HepG2 (cell line): Measurements from ENCODE around the gene ZNF780B. TPM values are rescaled to one million over a fixed set of nuclear protein-coding genes. Genes with fewer than 3 reads are reported as not detected.

Source experiments
- ATAC-seq: fragments of 200-7000 bp; cut with Tn5 transposase; 3 replicates; pipeline ENCODE4 v1.9.1; 2020; ENCODE audit warnings: mild to moderate bottlenecking, moderate library complexity
- BruUV-seq: library from RNA; stranded (reverse); fragments of 400-500 nt; replicated peaks from 2 replicates; lab custom pipeline; 2021; lab: Mats Ljungman, UMichigan
- CTCF ChIA-PET: fragments of 300-600 bp; formaldehyde crosslinking; extraction: SDS; loops from one replicate; lab custom pipeline; 2021; ENCODE audit warnings: low total read pairs, inconsistent platforms, low intra/inter-chr PET ratio; lab: Yijun Ruan, JAX
- POLR2A ChIA-PET: fragments of 350-600 bp; sonication (Branson Sonifier 250); formaldehyde crosslinking; loops from one replicate; lab custom pipeline; 2020; ENCODE audit warnings: antibody characterized with exemption, inconsistent platforms; lab: Yijun Ruan, JAX
- DNase-seq: peaks from one replicate; pipeline ENCODE4 v3.0.0-alpha.2; 2015; ENCODE audit warnings: low spot score
- FAIRE-seq: peaks from 3 replicates; lab custom pipeline; 2011; peaks lifted over from hg19 to GRCh38; lab: Jason Lieb, UNC
- H2AFZ ChIP-seq: one replicate; pipeline ENCODE4 v1.6.1; 2011; ENCODE audit warnings: low read length, inconsistent platforms
- H3K27ac ChIP-seq: fragments of 300-600 bp; 3 replicates; pipeline ENCODE4 v1.8.0; 2011; ENCODE audit warnings: mixed run types, mild to moderate bottlenecking, mixed read lengths, low read length, inconsistent platforms; ENCODE audit not compliant: insufficient read depth; ENCODE audit errors: extremely low read length
- H3K27me3 ChIP-seq, 2 experiments: fragments of 200-600 bp in 1 of 2; 2 replicates in 1 of 2; 3 replicates in 1 of 2; pipeline versions ENCODE4 v1.6.0 to v1.8.0; 2011; ENCODE audit warnings: low read length in 2 of 2, mild to moderate bottlenecking in 2 of 2, moderate library complexity in 2 of 2, inconsistent platforms in 1 of 2; ENCODE audit not compliant: insufficient read depth in 2 of 2, control insufficient read depth in 1 of 2
- H3K36me3 ChIP-seq, 2 experiments: fragments of 200-600 bp in 1 of 2; replicated peaks in 1 of 2; 2 replicates in 1 of 2; 3 replicates in 1 of 2; pipeline versions ENCODE4 v1.5.1 to v1.8.0; 2011; ENCODE audit warnings: low read length in 2 of 2, inconsistent platforms in 1 of 2; ENCODE audit not compliant: insufficient read depth in 2 of 2, control insufficient read depth in 1 of 2
- H3K4me1 ChIP-seq: 2 replicates; pipeline ENCODE4 v1.5.1; 2012; ENCODE audit warnings: low read length, inconsistent platforms; ENCODE audit not compliant: insufficient read depth
- H3K4me2 ChIP-seq: 2 replicates; pipeline ENCODE4 v1.6.0; 2011; ENCODE audit warnings: low read depth, low read length, inconsistent platforms
- H3K4me3 ChIP-seq, 3 experiments: fragments of 200-600 bp in 1 of 3; sonication (generic), shearing (Covaris generic) in 1 of 3; replicated peaks in 1 of 3; 2 replicates each; pipeline ENCODE4 v1.5.1; 2011 to 2016; ENCODE audit warnings: low read length in 3 of 3, inconsistent platforms in 2 of 3, low read depth in 2 of 3, mild to moderate bottlenecking in 2 of 3, control low read depth in 1 of 3, mixed read lengths in 1 of 3; ENCODE audit not compliant: insufficient read depth in 1 of 3
- H3K79me2 ChIP-seq: one replicate; pipeline ENCODE4 v1.6.1; 2011; ENCODE audit warnings: low read length, inconsistent platforms; ENCODE audit not compliant: insufficient read depth
- H3K9ac ChIP-seq: 2 replicates; pipeline ENCODE4 v1.6.0; 2011; ENCODE audit warnings: mild to moderate bottlenecking, low read depth, low read length, inconsistent platforms; ENCODE audit not compliant: insufficient read depth
- H3K9me3 ChIP-seq: 2 replicates; pipeline ENCODE4 v1.5.1; 2012; ENCODE audit warnings: mild to moderate bottlenecking, low read length
- H4K20me1 ChIP-seq: 2 replicates; pipeline ENCODE4 v1.6.0; 2011; ENCODE audit warnings: inconsistent platforms, mild to moderate bottlenecking, low read length, moderate library complexity; ENCODE audit not compliant: insufficient read depth
- ATRX ChIP-seq: sonication (generic); formaldehyde crosslinking; IDR thresholded peaks from 2 replicates; pipeline ENCODE4 v1.4.0; 2020; ENCODE audit warnings: missing genetic modification reagents, borderline replicate concordance
- GABPA ChIP-seq, 2 experiments: IDR thresholded peaks; 2 replicates each; pipeline ENCODE4 v1.6.1; 2011 to 2016; ENCODE audit warnings: low read depth in 2 of 2, low read length in 1 of 2, missing biosample characterization in 1 of 2, missing genetic modification characterization in 1 of 2
- HNRNPL ChIP-seq: fragments of 200-400 bp; formaldehyde crosslinking; IDR thresholded peaks from 2 replicates; pipeline ENCODE4 v1.6.1; 2017; ENCODE audit warnings: mild to moderate bottlenecking, low read depth, low read length
- KDM5B ChIP-seq: sonication (generic); formaldehyde crosslinking; IDR thresholded peaks from 2 replicates; pipeline ENCODE4 v1.4.0; 2020; ENCODE audit warnings: missing genetic modification reagents, mild to moderate bottlenecking, borderline replicate concordance
- MAFF ChIP-seq: IDR thresholded peaks from 2 replicates; pipeline ENCODE4 v1.6.1; 2011; ENCODE audit warnings: low read depth, low read length, improper control_type of control experiment
- MAFK ChIP-seq, 2 experiments: IDR thresholded peaks in 1 of 2; conservative IDR thresholded peaks in 1 of 2; 2 replicates each; pipeline ENCODE4 v1.6.1; 2011; ENCODE audit warnings: improper control_type of control experiment in 2 of 2, low read length in 2 of 2
- RFX3 ChIP-seq: IDR thresholded peaks from 2 replicates; pipeline ENCODE4 v1.6.1; 2016; ENCODE audit warnings: missing biosample characterization, missing genetic modification reagents
- TGIF2 ChIP-seq: IDR thresholded peaks from 2 replicates; pipeline ENCODE4 v1.6.1; 2016; ENCODE audit warnings: control low read depth, missing compliant biosample characterization
- ZBTB21 ChIP-seq: sonication (generic); formaldehyde crosslinking; IDR thresholded peaks from 2 replicates; pipeline ENCODE4 v1.4.0; 2020; ENCODE audit warnings: missing genetic modification reagents
- ZNF260 ChIP-seq: sonication (generic); formaldehyde crosslinking; IDR thresholded peaks from 2 replicates; pipeline ENCODE4 v1.4.0; 2020; ENCODE audit warnings: missing genetic modification reagents, low read depth, mild to moderate bottlenecking, borderline replicate concordance
- WGBS: methylation state at CpG from one replicate; pipeline ENCODE4 v1.1.6; 2017; ENCODE audit warnings: low lambda C conversion rate; 5-methylcytosine and 5-hydroxymethylcytosine counted together
- in situ Hi-C: cut with HindIII; loops from 2 replicates; pipeline ENCODE4 v1.10.0; 2017; ENCODE audit warnings: low pct_unique_long_range_greater_than_20kb; ENCODE audit not compliant: extremely low pct_ligation_motif_present
- intact Hi-C: fragments of 100-400 bp; cut with micrococcal nuclease; formaldehyde crosslinking; loops from one replicate; pipeline ENCODE4 v1.10.0; 2022; ENCODE audit not compliant: unreplicated experiment
- polyA plus RNA-seq, 8 experiments: library from polyadenylated mRNA; depleted of rRNA in 3 of 8; stranded (reverse) in 7 of 8; unstranded in 1 of 8; fragments of >200 nt; fragmentation: Illumina TruSeq in 4 of 8; extraction: Trizol in 4 of 8; gene quantifications; 2 replicates each; pipeline versions ENCODE4 v1.2.1 to v1.2.3, GENCODE V29; 2011 to 2016; ENCODE audit warnings: low read depth in 4 of 8, missing spikeins in 1 of 8, mixed read lengths in 1 of 8; ENCODE audit not compliant: insufficient read depth in 1 of 8
- total RNA-seq, 5 experiments: library from RNA; depleted of rRNA; stranded (reverse); fragments of >200 nt; fragmentation: Illumina TruSeq; extraction: Trizol; gene quantifications; 2 replicates each; pipeline ENCODE4 v1.2.3, GENCODE V29; 2016; ENCODE audit warnings: low read depth in 1 of 5
- TF ChIP-seq, protein P1 (sequence below): sonication (generic); formaldehyde crosslinking; IDR thresholded peaks from 2 replicates; pipeline ENCODE4 v1.4.0; 2020; ENCODE audit warnings: mild to moderate bottlenecking, missing genetic modification reagents, borderline replicate concordance

The ZNF780B gene
- total and polyA plus RNA-seq, 2 of the 13 experiments (the other 11 are each of a cell fraction or from before 2014, with no cell fraction given) = 6.6 to 21.9 TPM

GRCh38 chr19:40070058-40070457, 14.0 kb upstream of the ZNF780B start:
- ChIA-PET POLR2A (no interaction called here), CTCF (no interaction called here)
- TF ChIP-seq ZBTB21 (CRISPR knock-in tag) (no peak), HNRNPL (no peak), MAFF (peak; percentile 95), ATRX (CRISPR knock-in tag) (no peak), GABPA (IDR thresholded peaks at IDR 0.05; ENCODE audit: low read depth, low read length) (no peak), GABPA (CRISPR knock-in tag; IDR thresholded peaks at IDR 0.05; ENCODE audit: low read depth) (no peak), ZNF260 (CRISPR knock-in tag) (no peak), TGIF2 (no peak), KDM5B (no peak), RFX3 (CRISPR knock-in tag) (no peak), MAFK (conservative IDR thresholded peaks at IDR 0.05 in 1 of 2, IDR thresholded peaks at IDR 0.05 in 1 of 2; ENCODE audit: low read length in 2 of 2) (peak; percentile 74 to 77)
- TF ChIP-seq, protein P1, sequence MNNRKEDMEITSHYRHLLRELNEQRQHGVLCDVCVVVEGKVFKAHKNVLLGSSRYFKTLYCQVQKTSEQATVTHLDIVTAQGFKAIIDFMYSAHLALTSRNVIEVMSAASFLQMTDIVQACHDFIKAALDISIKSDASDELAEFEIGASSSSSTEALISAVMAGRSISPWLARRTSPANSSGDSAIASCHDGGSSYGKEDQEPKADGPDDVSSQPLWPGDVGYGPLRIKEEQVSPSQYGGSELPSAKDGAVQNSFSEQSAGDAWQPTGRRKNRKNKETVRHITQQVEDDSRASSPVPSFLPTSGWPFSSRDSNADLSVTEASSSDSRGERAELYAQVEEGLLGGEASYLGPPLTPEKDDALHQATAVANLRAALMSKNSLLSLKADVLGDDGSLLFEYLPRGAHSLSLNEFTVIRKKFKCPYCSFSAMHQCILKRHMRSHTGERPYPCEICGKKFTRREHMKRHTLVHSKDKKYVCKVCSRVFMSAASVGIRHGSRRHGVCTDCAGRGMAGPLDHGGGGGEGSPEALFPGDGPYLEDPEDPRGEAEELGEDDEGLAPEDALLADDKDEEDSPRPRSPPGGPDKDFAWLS = no peak
- no peaks in the 10 kb centered on the region for H4K20me1 ChIP-seq
- H3K79me2 ChIP-seq = no peaks in the 10 kb centered on the region
- WGBS = 94% methylated on average over 1 of the region's 1 CpG
- H3K9me3 ChIP-seq = no peaks in the 10 kb centered on the region
- no peak overlapping the region for H3K27ac ChIP-seq
- no peaks in the 10 kb centered on the region for H3K4me1 ChIP-seq
- H3K9ac ChIP-seq = no peak overlapping the region
- in situ Hi-C loops = no loop called here
- no peak for DNase-seq
- no TSS peak for BruUV-seq
- no peak for FAIRE-seq
- H3K4me3 ChIP-seq = no peak overlapping the region
- peaks cover 6 to 17% of the 10 kb centered on the region in 2 experiments; a peak in 4 of 5 replicates for H3K36me3 ChIP-seq
- ATAC-seq = no peak
- no peak overlapping the region for H3K4me2 ChIP-seq
- no peak overlapping the region for H2AFZ ChIP-seq
- H3K27me3 ChIP-seq = no peaks in the 10 kb centered on the region; a peak in 1 of 5 replicates
- intact Hi-C loops = no loop called here
